Umbilical cord (tissue), 2 donors: ENCODE data around the gene RRM2. TPM values are rescaled to one million over a fixed set of nuclear protein-coding genes. Genes with fewer than 3 reads are reported as not detected.

Source experiments
- DNase-seq: peaks from one replicate; pipeline ENCODE4 v3.0.0-alpha.2; 2015; ENCODE audit warnings: low spot score
- total RNA-seq: library from RNA; depleted of rRNA; stranded (reverse); fragments of >200 nt; gene quantifications from one replicate; pipeline ENCODE4 v1.2.3, GENCODE V29; 2014; ENCODE audit warnings: low replicate concordance; ENCODE audit not compliant: insufficient read depth

The RRM2 gene
- total RNA-seq, 1 donor from 2014 or later: 4.3 TPM

DNA sequence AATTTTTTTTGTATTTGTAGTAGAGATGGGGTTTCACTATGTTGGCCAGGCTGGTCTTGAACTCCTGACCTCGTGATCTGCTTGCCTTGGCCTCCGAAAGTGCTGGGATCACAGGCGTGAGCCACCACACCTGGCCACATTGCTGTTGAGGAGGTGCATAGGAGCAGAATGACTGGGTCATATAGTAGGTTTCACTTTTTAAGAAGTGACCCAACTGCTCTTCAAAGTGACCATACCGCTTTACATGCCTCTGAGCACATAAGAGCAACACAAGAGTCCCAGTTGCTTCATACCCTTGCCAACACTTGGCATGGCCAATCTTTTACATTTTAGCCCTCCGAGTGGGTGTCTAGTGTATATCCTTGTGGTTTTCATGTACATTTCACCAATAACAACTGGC is 28.9 kb downstream of the RRM2 start:
- DNase-seq: no peak

DNA sequence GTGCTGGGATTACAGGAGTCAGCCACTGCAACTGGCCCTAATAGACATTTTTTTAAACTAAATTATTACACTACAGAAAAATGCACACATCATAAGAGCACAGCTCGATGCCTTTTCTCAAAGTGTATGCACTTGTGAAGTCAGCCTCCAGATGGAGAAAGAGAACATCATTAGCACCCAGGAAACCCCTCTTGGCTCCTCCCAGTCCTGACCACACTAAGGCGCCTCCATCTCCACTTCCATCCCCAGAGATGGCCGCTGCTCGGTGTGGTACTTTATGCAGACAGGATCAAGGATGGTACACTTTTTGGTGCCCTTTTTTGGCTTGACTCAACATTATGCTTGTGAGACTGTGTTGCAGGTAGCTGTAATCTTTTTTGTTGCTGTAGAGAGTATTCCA is 34.8 kb downstream of the RRM2 start:
- DNase-seq: no peak

DNA sequence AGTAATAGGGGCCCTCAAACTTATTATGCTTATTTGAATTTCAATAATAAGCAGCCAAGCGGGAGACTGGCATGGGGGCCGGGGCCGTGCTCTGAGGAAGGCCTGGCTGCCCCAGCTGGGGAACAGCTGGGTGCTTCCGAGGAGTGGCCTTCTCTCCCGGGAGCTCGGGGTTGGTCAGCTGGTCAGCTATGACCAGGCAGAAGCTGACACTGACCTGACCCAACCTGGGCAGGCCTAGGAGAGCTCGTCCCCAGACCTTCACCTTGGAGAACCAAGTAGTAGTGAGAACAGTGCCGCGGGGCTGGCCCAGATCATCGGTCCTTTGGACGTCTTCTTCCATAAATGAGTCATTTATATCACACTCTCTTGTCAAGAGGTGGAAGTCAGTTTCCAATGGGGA is 36.1 kb downstream of the RRM2 start:
- DNase-seq: no peak

DNA sequence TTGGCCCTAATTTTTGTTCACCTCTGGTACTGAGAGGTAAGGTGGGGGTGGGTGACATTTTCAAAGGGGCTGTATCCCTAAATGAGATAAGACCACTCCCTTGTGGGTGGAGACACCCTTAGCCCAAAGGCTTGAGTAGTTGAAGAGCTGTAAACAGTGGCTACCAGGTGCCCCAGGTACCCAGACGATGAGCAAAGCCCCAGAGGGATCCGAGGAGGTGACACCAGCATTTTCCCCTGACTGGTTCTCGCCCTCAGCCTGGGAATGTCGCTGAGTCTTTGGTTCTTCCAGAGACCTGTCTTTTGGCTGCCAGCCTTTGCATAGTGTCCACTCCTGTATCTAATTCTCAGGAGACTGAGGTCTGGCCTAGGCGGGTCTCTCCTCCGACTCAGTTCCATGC is 36.5 kb downstream of the RRM2 start:
- no peak for DNase-seq

DNA sequence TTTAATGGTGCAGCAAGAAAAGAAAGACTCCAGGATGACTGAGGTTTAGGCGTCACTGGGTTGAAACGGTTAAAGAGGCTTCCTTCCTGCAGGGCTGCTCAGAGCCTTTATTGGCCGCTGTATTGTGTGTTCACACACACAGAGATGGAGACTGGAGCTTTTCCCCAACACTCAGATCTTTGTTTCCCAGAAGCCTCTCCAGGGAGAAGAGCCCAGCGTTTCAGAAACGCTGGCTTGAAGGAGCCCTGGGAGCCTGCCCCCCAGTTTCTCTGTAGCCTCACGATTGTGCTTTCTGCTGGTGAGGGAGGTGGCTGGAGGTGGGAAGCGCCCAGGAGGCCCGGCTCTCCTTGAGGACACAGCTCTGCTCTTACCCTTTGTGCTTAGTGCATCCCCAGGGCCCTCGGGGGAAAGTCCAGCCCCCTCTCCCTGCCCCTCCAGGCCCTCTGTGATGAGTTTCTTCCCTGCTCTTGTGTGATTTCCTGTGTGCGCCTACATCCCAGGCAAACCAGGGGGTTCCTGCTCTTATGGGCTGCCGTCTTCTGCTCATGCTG is 37.1 kb downstream of the RRM2 start:
- no peak for DNase-seq

DNA sequence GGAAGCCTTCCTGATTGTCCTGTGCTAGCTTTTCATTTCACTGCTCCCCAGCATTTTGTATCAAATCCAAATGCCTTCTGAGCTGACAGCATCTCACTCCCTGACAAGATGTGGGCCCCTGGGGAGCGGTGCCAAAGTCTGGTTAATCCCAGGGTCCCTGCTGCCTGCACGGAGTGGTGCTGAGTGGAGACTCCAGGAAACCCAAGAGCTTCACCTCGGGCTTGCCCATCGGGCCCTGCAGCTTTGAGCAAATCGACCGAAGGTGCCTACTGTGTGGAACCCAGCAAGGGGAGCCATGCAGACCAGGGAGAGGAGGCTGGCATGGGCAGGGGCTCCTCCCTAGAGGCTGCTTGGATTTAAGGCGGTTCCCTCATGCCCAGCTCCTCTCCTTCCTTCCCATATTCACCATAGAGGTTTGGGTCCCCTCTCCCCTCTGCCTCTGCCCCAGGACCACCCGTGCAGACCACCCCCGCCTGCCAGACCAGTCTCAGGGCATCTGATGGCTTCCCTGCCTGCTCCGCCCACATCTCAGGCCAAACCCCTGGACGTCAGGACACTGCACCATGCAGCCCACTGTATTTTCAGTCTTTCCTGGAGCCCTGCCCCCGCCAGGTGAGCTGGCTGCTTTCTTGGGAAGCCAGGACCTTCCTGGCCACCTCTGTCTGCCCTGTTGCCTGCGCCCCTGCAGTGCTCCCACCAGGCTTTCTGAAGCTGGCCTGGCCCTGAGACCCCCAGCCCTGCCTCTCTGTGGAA is 37.8 kb downstream of the RRM2 start:
- DNase-seq: peak; percentile 34

DNA sequence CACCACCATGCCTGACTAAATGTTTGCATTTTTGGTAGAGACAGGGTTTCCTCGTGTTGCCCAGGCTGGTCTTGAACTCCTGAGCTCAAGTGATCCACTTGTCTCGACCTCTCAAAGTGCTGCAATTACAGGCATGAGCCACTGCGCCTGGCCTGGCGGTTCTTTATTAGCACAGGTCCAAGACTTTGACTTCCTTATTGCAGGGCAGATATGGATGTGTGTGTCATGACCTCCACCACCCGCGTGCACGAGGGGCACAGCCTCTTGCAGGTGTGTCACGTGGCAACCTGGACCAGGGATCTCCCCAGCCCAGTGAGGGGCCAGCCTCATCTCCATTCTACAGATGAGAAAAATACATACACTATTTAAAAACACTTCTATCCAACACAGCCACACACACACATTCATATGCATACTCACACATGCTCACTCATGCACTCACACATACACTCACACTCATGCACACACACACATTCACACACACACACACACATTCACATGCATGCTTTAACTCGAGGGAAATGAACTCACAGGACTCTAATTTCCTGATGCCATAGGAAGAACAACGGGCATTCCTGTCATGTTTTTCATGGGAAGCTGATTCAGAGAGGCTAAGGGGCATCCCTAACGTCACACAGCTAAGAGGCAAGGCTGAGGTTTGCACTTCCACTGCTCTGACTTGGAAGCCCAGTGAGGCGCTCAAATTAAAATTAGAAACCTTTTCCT is 38.8 kb downstream of the RRM2 start:
- DNase-seq: no peak

DNA sequence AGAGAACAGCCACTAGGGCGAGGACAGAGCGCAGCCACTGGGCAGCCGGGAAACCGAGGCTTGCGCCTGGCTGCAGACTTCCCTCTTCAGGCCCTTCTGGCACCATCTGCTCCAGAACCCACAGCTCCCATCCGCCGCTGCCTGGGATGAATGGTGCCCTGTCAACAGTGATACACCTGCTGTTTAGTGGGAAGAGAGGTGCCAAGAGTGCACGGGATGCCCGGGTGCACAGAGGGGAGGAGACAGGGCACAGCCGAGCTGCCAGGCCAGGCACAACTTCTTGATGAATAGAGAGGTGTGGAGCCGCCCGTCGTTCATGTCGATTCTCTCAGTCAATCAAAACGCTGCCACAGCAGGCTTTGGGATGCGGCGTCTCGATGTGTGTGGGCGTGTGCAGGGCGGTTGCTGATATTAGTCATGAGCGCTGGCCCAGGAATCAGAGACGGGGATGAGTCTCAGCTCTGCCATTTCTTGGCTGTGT is 39.5 kb downstream of the RRM2 start:
- DNase-seq: no peak

DNA sequence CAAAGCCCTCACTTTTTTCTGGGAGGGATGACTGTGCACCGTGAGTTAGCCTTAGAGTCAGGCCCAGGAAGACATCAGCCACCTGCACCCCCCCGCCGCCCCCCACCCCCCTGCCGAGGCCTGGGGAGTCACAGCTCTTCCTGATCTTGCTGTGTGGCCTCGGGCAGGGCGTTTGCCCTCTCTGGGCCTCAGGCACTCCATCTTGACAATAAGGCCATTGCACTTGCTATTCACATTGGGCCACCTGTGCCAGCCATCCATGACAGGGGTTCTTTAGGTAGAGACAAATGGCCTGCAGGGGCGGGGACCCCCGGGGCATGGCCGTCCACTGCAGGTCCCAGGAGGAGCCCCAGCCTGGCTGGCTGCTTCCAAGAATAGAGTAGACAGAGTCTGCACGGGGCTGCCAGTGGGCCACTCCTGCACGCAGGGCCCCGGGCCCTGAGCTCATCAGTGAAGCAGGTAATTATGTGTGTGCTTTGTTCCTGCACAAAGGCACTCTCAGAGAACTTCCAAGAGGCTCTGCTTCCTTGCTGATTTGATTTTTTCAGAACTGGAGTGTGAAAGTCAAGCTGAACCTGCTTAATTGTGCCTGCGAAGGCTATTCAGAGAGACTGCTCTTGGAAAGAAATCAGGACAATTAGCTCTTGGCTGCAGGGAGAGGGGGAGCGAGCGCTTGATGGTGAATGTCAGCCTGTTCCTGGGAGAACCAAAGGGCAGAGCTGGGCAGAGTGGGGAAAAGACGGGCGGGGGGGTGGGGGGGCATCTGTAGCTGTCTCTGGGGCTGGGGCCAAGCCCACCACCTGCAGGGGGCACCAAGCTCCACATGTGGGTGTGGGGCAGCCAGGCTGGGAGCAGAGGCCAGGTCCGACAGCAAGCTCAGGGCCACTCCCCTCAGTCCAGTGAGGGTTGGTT is 40.3 kb downstream of the RRM2 start:
- DNase-seq: no peak

DNA sequence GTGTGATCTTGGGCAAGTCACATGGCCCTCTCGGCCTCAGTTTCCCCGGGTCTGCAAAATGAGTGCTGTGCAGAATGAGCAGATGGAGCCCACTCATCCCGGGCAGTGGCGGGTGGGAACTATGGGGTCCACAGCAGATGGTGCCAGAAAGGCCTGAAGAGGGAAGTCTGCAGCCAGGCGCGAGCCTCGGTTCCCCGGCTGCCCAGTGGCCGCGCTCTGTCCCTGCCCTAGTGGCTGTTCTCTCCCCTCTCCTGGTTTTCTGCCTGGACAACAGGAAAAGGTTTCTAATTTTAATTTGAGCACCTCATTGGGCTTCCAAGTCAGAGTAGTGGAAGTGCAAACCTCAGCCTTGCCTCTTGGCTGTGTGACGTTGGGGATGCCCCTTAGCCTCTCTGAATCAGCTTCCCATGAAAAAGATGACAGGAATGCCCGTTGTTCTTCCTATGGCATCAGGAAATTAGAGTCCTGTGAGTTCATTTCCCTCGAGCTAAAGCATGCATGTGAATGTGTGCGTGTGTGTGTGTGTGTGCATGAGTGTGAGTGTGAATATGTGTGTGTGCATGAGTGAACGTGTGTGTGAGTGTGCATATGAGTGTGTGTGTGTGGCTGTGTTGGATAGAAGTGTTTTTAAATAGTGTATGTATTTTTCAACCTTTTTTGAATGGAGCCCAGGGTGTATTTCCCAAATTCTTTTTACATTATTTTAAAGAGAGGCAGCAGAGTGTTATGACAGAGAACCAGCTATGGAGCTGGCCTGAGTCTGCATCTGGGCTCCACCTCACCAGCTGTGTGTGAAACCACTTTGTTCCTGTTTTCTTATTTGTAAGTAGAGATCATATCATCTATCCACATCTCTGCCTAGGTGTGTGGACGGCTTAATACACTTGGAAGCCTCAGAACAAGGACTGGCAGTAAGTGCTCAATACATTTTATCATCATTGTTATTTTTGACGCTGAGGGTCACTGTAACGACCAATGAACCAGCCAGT is 41.3 kb downstream of the RRM2 start:
- DNase-seq: no peak

DNA sequence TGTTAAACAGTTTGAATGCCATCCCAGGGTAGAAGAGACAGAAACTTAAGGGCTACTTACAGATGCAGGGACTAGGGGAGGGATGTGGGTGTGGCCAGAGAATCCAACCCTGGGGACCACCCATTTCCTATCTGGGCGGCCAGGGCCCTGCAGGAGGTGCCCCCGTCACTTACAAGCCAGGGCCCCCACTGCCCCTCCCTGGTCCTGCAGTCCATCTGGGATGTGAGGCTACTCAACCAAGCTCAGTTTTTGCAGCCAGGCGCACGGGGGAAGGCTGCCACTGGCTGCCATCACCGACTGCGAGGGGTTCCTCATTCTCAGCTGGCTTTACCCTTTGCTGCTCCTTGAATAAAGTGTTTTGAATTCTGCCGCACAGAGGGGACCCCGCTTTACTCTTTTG is 42.1 kb downstream of the RRM2 start:
- no peak for DNase-seq

DNA sequence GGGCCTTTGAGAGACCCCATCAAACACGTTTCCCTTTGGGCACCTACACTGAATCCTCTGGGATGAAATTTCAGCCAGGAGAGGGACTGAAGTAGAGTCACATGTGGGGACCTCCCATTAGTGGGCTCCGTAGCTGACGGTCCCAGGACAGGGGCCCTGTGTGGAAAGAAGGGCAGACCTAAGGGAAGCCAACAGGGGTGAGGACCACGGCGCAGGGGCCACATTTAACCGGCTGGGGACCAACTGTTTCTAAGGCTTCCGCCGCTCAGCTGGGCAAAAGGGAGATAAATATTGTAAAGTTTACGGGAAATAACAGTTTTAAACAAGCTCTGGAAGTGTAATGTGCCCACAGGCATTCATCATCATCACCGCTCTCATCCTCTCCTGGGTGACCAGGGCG is 42.7 kb downstream of the RRM2 start:
- DNase-seq: no peak

DNA sequence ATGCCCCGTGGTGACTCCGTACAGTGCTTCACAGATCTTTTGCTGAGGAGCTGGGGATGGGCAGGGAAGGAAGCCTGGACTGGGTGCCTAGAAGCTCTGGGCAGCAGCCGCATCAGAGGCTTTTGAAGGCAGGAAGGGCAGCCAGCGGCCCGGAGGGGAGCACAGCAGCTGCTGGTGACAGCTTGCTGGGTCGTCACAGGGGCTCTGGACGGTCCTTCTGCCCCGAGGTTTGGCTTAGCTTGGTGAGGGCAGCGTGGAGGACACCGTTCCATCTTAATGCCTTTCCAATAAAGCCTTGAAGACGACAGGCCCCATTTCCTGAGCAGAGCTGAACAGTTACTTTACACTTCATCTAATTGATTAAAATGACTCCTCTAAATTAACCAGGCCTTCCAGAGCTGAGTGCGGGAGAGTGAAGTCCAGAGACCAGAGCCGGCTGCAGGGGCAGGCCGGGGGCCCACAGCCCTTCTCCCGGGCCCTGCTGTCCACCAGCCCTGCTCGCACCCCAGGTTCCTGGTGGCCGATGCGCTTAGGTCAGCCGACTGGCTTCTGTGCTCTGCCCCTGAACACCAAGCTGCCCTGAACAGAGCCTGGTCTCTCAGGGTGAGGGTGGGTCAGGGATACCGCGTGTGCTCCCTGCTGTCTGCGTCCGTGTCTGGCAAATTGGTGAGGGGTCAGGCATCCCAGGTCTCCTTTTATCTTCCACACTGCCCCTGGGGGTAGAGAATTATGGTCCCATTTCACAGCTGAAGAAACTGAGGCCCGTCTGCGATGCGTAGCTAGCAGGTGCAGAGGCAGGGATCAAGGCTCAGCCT is 43.5 kb downstream of the RRM2 start:
- no peak for DNase-seq

DNA sequence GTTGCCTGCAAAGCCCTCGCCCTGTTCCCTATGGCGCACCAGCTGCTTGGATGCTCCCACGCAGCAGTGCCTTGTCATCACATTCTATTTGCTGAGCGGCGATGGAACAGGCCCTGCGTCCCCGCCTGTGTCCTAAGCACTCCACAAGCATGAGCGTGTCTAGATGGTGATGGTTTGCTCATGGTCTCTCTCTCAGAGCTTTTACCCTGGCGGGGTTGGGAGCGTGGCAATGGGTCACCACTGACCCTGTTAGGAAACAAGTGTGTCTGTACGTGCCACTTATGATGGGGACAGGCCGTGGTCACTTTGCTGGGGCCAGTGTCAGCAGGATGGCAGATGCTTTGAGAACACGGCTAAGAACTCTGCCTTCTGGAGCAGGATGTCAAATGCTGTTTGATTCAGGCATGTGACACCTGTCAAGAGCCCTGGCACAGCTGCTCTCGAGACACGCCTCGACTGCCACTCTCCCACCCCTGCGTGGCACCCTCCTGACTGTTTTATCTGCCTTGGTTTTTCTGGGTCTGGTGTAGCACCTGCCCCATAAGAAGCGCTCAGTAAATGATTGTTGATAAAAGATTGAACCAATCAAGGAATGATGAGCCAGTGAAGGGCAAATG is 44.2 kb downstream of the RRM2 start:
- no peak for DNase-seq

DNA sequence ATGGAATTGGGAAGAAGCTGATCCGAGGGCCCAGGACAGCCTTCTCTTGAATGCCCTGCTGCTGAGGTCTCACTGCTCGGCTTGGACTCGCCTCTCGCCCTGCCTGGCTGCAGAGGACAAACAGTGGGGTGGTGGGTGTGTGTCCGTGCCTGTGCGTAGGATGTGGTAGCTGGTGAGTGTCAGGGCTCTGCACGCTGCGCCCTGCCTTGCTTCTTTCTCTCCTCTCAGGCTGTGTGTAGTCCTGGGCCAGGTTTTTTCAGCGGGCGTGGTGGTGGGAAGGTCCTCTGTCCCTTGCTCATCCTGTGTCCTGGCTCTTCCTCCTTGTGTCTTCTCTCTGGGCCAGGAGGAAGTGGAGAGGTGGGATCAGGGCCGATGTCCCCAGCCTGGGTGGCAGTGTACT is 44.8 kb downstream of the RRM2 start:
- DNase-seq: no peak

DNA sequence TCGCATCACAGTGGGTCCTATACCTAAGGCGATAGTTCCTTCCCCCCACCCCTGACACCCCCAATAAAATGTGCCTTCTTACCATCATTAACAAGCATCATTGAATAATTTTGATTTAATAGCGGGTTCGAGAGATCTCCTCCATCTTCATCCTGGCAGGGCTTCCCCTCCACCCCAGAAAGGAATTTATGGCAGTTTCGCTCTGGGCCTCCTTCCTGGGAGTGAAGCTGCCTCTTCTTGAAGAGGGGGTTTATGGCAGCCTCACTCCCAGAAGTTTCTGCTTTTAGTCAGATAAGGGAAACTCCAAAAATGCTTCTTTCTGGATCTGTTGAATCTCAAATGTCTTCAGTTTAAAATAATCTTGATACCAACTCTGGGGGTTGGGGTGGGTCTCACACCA is 45.7 kb downstream of the RRM2 start:
- DNase-seq: peak; percentile 90

DNA sequence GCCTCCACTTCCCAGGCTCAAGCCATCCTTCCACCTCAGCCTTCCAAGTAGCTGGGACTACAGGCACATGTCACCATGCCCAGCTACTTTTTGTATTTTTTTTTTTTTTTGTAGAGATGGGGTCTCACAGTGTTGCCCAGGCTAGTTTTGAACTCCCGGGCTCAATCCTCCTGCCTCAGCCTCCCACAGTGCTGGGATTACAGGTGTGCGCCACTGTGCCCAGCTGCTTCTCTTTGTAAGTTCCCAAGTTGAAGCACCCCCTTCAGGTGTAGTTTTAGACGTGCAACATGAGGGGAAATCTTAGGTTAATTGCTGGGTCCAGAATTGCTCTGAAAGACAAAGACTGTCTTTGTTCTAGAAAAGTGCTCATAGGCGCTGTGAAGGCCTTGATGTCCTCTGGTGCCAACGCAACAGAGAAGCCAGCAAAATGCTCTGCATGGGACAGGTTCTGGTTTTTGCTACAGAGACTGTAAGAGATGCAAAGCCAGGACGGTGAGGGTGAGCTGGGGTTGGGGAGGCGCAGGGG is 46.6 kb downstream of the RRM2 start:
- DNase-seq: no peak

DNA sequence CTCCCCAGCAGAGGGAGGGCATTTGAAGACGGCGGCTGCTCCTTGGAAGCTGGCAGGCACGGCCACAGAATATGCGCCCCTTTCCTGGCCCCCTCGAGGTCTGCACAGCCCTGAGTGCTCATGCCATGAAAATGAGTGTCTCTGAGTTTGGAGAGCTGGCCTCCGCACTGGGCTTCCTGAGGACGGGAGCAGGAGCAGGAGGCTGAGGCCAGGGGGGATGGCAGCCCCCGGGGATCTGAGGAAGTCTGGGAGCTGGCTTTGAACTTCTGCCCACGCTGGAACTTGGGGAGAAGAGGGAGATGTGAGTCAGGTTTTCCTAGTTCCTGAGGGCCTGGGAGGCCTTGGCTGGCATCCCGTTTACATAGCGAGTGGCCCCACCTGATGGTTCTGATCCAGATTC is 47.0 kb downstream of the RRM2 start:
- peak; percentile 24 for DNase-seq

DNA sequence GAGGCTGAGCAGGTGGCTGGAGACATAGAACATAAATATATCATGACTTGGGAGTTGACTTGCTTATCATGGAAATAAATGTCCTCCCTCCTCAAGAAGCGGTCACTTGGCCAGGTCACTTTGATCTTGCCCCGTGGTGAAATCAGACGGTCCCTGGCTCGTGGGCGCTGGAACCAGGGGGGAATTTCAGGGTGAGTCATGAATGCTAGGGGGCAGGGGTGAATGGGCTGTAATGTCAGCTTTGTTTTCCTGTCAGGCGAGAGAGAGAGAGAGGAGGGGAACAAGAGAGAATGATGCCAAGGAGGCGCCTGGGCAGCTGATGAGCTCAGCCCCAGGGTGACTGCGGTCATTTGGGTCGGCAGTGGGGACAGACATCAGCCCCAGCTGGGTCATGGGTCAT is 47.7 kb downstream of the RRM2 start:
- DNase-seq: peak; percentile 20
